OCI-LY1 (cell line): ENCODE results near the gene MACROH2A2.
A peak's percentile ranks its signal among the peaks of the same experiment; 100 is the strongest.

ENCODE experiments used
- H2AFZ ChIP-seq: fragments of 200-600 bp; sonication (generic), shearing (Covaris generic); 2 replicates; pipeline ENCODE4 v1.6.0; 2014; ENCODE audit warnings: antibody characterized with exemption, mild to moderate bottlenecking, low read length
- H3F3A ChIP-seq: fragments of 200-600 bp; sonication (generic), shearing (Covaris generic); 2 replicates; pipeline ENCODE4 v1.6.0; 2014; ENCODE audit warnings: mild to moderate bottlenecking, antibody characterized with exemption, low read length, moderate library complexity; ENCODE audit not compliant: insufficient read depth
- H3K27ac ChIP-seq: fragments of 200-600 bp; sonication (generic); 2 replicates; pipeline ENCODE4 v1.5.1; 2014; ENCODE audit warnings: low read length, mixed run types, mild to moderate bottlenecking, low read depth; ENCODE audit not compliant: poor library complexity, severe bottlenecking
- H3K27me3 ChIP-seq: fragments of 200-600 bp; sonication (generic); 2 replicates; pipeline ENCODE4 v1.6.0; 2014; ENCODE audit warnings: antibody characterized with exemption, mild to moderate bottlenecking, low read length, moderate library complexity; ENCODE audit not compliant: insufficient read depth
- H3K36me3 ChIP-seq: fragments of 200-600 bp; sonication (generic); 2 replicates; pipeline ENCODE4 v1.6.1; 2014; ENCODE audit warnings: mild to moderate bottlenecking, antibody characterized with exemption, low read length, moderate library complexity, mixed read lengths; ENCODE audit not compliant: insufficient read depth
- H3K4me1 ChIP-seq: fragments of 200-600 bp; sonication (generic); 2 replicates; pipeline ENCODE4 v1.5.1; 2014; ENCODE audit warnings: mild to moderate bottlenecking, low read length, moderate library complexity; ENCODE audit not compliant: insufficient read depth, severe bottlenecking
- H3K4me2 ChIP-seq: fragments of 200-600 bp; sonication (generic), shearing (Covaris generic); 2 replicates; pipeline ENCODE4 v1.6.1; 2014; ENCODE audit warnings: low read length
- H3K4me3 ChIP-seq: fragments of 200-600 bp; sonication (generic); 2 replicates; pipeline ENCODE4 v1.5.1; 2014; ENCODE audit warnings: low read length, low read depth, mild to moderate bottlenecking, mixed read lengths; ENCODE audit not compliant: poor library complexity, severe bottlenecking
- H3K79me2 ChIP-seq: fragments of 200-600 bp; shearing (Covaris generic); 2 replicates; pipeline ENCODE4 v1.6.1; 2016; ENCODE audit warnings: mixed run types, low read length, mixed read lengths; ENCODE audit not compliant: insufficient read depth
- H3K9ac ChIP-seq: fragments of 200-600 bp; sonication (generic), shearing (Covaris generic); 2 replicates; pipeline ENCODE4 v1.6.1; 2014; ENCODE audit warnings: mild to moderate bottlenecking, low read length, mixed read lengths
- H3K9me2 ChIP-seq: fragments of 200-600 bp; sonication (generic), shearing (Covaris generic); 2 replicates; pipeline ENCODE4 v1.6.1; 2014; ENCODE audit warnings: low read depth, mild to moderate bottlenecking, low read length, mixed read lengths
- H3K9me3 ChIP-seq: fragments of 200-600 bp; shearing (Covaris generic); 2 replicates; pipeline ENCODE4 v1.6.1; 2014; ENCODE audit warnings: low read length, mixed read lengths
- H4K20me1 ChIP-seq: fragments of 200-600 bp; sonication (generic), shearing (Covaris generic); 2 replicates; pipeline ENCODE4 v1.6.0; 2016; ENCODE audit warnings: mild to moderate bottlenecking, low read length; ENCODE audit not compliant: insufficient read depth
- EZH2 ChIP-seq: fragments of 200-600 bp; sonication (generic), shearing (Covaris generic); IDR thresholded peaks from 2 replicates; pipeline ENCODE4 v1.8.0; 2017; ENCODE audit warnings: borderline replicate concordance, mixed run types, mild to moderate bottlenecking, antibody characterized with exemption, low read length, moderate library complexity, mixed read lengths
- TF ChIP-seq, protein P1 (sequence below): fragments of 200-600 bp; sonication (generic), shearing (Covaris generic); IDR thresholded peaks from 2 replicates; pipeline ENCODE4 v1.5.1; 2017; ENCODE audit warnings: mild to moderate bottlenecking, antibody characterized with exemption, low read length, moderate library complexity, mixed read lengths

The MACROH2A2 gene

GRCh38 chr10:70140297-70140696 is 87.7 kb downstream of the MACROH2A2 start:
- Histone ChIP-seq H3K4me3 (no peak overlapping the region), H2AFZ (no peak overlapping the region), H3K4me2 (no peak overlapping the region), H3K4me1 (peaks cover 14% of the 10 kb centered on the region), H3K79me2 (no peaks in the 10 kb centered on the region), H3F3A (0 out of 2 replicates have a peak, but pooled peaks cover 3% of the 10 kb centered on the region), H3K9me2 (no peaks in the 10 kb centered on the region), H3K27ac (no peak overlapping the region), H3K36me3 (0 out of 2 replicates have a peak, but pooled peaks cover 5% of the 10 kb centered on the region), H3K9me3 (no peaks in the 10 kb centered on the region), H4K20me1 (no peaks in the 10 kb centered on the region), H3K9ac (no peak overlapping the region), H3K27me3 (no peaks in the 10 kb centered on the region)
- TF ChIP-seq EZH2, result no peak
- TF ChIP-seq, protein P1, sequence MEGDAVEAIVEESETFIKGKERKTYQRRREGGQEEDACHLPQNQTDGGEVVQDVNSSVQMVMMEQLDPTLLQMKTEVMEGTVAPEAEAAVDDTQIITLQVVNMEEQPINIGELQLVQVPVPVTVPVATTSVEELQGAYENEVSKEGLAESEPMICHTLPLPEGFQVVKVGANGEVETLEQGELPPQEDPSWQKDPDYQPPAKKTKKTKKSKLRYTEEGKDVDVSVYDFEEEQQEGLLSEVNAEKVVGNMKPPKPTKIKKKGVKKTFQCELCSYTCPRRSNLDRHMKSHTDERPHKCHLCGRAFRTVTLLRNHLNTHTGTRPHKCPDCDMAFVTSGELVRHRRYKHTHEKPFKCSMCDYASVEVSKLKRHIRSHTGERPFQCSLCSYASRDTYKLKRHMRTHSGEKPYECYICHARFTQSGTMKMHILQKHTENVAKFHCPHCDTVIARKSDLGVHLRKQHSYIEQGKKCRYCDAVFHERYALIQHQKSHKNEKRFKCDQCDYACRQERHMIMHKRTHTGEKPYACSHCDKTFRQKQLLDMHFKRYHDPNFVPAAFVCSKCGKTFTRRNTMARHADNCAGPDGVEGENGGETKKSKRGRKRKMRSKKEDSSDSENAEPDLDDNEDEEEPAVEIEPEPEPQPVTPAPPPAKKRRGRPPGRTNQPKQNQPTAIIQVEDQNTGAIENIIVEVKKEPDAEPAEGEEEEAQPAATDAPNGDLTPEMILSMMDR, result no peak

DNA sequence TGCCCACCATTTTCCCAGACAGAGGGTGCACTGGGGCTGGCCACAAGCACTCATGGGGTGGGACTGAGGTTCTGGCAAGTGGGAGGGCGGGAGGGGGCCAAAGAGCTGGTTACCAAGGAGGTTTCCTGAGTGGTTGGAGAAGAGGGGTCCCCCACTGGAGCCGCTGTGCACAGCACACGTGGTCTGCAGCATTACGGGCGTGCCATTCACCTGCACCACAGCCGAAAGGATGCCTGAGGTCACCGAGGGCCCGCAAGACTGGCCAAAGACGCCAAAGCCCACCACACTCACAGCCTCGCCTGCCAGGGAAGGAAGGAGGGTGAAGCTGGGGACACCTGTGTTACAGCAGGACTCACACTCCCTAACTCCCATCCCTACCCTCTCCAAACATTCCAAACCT is 89.9 kb downstream of the MACROH2A2 start:
- H3K4me2 ChIP-seq, result no peak overlapping the region
- no peaks in the 10 kb centered on the region for H3K9me3 ChIP-seq
- TF ChIP-seq, protein P1, result no peak
- TF ChIP-seq EZH2, result no peak

GRCh38 chr10:70144372-70145110 is 91.9 kb downstream of the MACROH2A2 start:
- H3K9me3 ChIP-seq, result no peaks in the 10 kb centered on the region
- 0 out of 2 replicates have a peak, but pooled peaks cover 3% of the 10 kb centered on the region for H3F3A ChIP-seq
- peaks cover 24% of the 10 kb centered on the region for H3K4me1 ChIP-seq
- TF ChIP-seq, protein P1, result no peak
- no peak for TF ChIP-seq EZH2
- peak overlapping the region; percentile 79 for H3K4me3 ChIP-seq
- no peak overlapping the region for H2AFZ ChIP-seq
- peak overlapping the region; percentile 95 for H3K9ac ChIP-seq
- H3K27ac ChIP-seq, result peak overlapping the region; percentile 11
- H3K9me2 ChIP-seq, result no peaks in the 10 kb centered on the region
- no peaks in the 10 kb centered on the region for H3K79me2 ChIP-seq
- H3K27me3 ChIP-seq, result no peaks in the 10 kb centered on the region
- H3K4me2 ChIP-seq, result peak overlapping the region; percentile 71
- H3K36me3 ChIP-seq, result peaks cover under 1% of the 10 kb centered on the region
- no peaks in the 10 kb centered on the region for H4K20me1 ChIP-seq

More for the DNA sequence above, 89.9 kb downstream of the MACROH2A2 start:
- Histone ChIP-seq H3K79me2 (no peaks in the 10 kb centered on the region), H3K4me3 (no peak overlapping the region), H3K27ac (no peak overlapping the region), H2AFZ (no peak overlapping the region), H3F3A (0 out of 2 replicates have a peak, but pooled peaks cover 3% of the 10 kb centered on the region), H3K9ac (no peak overlapping the region), H3K4me1 (peaks cover 24% of the 10 kb centered on the region), H3K27me3 (no peaks in the 10 kb centered on the region), H4K20me1 (no peaks in the 10 kb centered on the region), H3K9me2 (no peaks in the 10 kb centered on the region), H3K36me3 (0 out of 2 replicates have a peak, but pooled peaks cover 5% of the 10 kb centered on the region)
